ENCODE measurements around the gene SMIM38.
"Not testable (repeated sequence)": the region's sequence is repeated elsewhere in the genome, so short reads cannot be mapped to it uniquely, and the experiment has no call there.

The SMIM38 gene

DNA sequence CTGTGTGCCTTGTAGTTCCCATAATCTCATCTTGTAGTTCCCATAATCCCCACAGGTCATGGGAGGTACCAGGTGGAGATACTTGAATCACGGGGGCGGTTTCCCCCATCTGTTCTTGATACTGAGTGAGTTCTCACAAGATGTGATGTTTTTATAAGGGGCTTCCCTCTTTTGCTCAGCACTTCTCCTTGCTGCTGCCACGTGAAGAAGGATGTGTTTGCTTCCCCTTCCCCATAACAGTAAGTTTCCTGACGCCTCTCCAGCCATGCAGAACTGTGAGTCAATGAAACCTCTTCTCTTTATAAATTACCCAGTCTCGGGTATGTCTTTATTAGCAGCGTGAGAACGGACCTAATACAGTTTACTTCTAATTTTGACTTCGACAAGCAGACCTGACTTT lies 14.0 kb upstream of the SMIM38 start:
- no peak for DNase-seq

DNA sequence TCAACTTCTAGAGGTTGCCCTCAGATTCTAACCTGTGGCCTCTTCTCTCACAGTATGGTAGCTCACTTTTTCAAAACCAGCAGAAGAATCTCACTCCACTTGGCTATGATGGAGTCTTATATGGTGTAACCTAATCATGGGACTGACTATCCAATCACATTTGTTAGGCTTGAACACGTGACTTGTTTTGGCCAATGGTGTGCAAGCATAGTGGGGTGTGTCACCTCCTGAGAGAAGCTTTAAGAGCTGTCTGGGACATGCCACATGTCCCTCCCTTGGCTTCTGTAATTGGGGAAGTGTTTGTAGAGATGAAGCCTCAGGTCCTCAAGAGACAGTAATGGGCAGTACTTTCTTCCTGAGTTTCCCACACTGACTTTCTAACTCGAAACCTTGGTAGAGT lies 12.8 kb upstream of the SMIM38 start:
- no peak for DNase-seq

DNA sequence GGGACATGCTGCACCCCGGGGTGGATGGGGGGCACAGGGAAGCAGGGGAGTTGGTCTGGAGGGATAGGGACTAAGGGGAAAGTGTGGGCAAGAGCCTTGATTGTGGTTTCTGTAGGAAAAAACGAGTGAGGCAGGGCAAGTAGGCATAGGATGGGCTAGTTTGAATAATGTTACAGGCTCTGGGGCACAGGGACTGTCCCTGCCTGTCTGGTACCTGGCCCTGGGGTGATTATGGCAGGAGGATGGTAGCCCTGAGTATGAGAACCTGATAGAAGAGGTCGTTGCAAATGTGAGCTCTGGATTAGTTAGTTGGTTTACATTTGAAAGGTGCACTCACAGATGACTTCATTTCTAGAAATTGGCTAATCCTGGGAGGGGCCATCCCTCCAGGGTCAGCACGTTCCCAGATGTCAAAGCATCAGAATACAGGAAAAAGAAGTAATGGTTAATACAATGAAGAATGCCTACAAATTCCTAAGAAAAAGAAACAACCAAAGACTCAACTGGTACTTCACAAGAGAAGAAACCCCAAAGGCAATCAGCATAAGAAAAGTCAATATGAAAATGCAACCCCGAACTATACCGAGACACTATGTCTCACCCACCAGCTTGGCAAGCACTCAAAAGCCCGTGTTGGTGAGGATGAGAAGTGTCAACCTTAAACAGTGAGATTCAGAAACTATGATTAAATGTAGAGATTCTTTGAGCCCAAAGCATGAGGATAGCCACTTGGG lies 11.3 kb upstream of the SMIM38 start:
- no peak for DNase-seq

DNA sequence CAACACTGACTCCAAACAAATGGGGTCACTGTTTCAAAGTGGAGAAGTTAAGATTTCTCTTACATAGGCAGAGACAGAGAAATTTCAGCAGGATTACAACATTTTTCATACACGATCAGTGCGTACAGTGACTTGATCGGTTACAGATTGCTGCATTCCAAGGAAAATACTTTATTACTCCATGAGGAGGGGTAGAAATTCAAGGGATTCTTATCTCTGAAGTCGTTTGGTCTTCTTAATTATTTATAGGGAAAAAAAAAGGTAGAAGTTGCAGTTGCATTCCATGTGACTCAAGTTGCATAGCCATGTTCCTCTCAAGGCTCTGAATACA lies 10.7 kb upstream of the SMIM38 start:
- no peak for DNase-seq

DNA sequence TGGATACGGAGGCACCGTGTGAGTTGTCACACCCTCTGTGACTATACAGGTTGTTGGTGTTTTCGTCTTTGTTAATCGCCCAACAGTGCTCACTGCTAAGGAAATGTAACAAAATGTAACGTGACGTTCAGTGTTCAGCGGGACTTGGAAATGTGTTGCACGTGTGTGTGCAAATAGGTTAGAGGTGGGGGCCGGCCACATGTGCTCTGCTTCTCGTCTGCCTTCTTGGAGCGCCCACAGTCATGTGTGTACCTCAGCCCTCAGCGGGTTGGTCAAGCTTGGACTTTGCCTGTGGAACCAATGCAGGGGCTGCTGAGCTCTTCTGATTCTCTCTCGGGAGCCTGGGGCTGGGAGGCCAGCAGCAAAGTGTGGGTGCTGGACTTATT lies 7.4 kb upstream of the SMIM38 start:
- DNase-seq, result no peak

DNA sequence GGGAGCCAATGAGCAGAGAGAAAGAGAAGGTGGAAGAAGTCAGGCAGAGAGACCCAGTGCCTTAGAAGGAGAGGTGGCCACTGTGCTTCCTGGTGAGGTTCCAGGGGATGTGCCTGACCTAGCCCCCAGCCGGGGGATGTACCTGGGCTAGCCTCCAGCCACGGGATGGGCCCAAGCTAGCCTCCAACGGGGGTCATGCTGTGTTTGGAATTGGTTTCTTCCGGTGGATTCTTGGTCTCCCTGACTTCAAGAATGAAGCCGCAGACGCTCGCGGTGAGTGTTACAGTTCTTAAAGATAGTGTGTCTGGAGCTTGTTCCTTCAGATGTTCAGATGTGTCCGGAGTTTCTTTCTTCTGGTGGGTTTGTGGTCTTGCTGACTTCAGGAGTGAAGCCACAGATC lies 6.9 kb upstream of the SMIM38 start:
- DNase-seq, result no peak

DNA sequence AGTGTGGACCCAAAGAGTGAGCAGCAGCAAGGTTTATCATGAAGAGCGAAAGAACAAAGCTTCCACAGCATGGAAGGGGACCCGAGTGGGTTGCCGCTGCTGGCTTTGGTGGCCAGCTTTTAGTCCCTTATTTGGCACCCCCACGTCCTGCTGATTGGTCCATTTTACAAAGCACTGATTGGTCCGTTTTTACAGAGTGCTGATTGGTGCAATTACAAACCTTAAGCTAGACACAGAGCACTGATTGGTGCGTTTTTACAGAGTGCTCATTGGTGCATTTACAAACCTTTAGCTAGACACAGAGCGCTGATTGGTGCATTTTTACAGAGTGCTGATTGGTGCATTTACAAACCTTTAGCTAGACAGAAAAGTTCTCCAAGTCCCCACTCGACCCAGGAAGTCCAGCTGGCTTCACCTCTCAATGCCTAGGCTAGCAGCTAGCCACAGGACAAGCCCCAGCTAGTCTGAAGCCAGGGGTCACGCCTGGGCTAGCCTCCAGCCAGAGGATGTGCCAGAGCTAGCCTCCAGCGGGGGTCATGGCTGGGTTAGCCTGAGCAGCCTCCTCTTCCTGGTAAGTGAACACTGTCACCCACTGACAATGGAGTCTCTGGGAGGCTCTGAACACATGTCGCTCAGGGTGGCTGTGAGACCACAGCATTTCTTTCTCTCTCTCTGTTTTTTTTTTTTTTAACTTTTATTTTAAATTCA lies 6.2 kb upstream of the SMIM38 start:
- DNase-seq, result not testable (repeated sequence)

DNA sequence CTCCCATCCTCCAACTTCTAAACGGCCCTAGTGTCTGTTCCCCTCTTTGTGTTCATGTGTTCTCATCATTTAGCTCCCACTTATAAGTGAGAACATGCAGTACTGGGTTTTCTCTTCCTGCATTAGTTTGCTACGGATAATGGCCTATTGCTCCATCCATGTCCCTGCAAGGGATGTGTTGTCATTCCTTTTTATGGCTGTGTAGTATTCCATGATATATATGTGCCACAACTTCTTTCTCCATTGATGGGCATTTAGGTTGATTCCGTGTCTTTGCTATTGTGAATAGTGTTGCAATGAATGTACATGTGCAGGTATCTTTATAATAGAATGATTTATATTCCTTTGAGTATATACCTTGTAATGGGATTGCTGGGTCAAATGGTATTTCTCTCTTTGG lies 5.6 kb upstream of the SMIM38 start:
- DNase-seq, result no peak

DNA sequence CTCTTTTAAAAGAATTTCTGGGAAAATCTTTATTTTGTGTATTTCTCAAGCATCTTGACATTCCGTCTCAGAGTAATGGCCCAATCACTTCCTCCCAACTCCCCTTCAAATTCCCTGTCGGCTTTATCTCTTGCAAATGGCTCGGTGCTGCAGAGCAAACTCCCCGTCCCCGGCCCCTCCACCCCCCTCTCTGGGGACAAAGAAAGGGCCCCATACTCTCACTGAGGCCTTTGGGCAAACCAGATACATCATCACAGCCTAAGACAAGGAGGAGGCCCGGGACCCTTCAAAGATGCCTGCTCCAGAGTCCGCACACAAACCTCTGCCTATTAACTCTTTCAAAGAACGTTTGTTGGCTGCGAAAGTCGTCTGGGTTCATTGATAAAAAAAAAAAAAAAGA lies 3.9 kb upstream of the SMIM38 start:
- no peak for DNase-seq

DNA sequence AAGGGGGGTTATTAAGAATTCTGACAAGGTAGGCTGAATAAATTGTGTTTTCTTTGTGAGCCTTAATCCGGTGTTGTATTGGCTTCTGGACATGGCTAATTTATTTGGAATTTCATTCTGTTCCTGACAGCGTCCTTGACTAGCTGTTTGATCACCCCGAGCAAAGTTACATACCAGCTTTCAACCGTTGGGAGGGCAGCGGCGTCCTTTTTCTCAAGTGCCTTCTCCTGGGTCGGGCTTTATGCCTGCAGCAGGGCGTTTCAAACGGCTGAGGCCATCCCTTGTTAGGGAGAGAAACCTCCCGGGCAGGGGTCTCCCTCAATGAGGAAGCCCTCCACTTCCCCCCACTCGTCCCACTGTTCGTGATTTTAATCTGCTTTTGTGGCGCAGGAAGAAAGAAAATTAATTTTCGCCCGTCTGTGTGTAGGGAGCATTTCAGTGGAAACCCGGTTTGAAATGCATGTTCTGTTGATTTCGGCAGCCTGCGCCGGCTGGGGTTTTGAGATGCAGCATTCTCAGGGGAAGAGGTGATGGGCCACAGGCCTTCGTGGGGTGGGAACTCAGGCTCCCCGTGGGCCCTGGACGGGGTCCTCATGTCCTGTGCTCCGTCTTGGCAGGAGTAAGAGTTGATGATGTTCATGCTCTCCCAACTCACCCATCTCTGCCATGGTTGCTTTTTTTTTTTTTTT lies 2.9 kb upstream of the SMIM38 start:
- DNase-seq, result no peak

DNA sequence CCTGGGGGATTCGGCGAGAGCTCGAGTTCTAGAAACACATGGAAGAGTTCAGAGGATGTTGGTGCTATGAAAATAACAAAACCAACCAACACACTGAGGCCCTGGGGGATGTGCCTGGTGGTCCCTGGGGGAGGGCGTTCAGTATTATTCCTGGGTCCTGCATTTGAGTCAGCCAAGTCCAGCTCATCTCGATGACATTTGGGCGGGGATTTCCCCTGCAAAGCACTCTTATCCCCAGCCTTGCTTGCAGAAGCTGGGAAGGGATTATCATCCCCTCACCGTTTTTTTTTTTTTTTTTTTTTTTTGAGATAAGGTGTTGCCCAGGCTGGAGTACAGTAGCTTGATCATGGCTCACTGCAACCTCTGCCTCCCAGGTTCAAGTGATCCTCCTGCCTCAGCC lies 2.1 kb upstream of the SMIM38 start:
- DNase-seq, result no peak

DNA sequence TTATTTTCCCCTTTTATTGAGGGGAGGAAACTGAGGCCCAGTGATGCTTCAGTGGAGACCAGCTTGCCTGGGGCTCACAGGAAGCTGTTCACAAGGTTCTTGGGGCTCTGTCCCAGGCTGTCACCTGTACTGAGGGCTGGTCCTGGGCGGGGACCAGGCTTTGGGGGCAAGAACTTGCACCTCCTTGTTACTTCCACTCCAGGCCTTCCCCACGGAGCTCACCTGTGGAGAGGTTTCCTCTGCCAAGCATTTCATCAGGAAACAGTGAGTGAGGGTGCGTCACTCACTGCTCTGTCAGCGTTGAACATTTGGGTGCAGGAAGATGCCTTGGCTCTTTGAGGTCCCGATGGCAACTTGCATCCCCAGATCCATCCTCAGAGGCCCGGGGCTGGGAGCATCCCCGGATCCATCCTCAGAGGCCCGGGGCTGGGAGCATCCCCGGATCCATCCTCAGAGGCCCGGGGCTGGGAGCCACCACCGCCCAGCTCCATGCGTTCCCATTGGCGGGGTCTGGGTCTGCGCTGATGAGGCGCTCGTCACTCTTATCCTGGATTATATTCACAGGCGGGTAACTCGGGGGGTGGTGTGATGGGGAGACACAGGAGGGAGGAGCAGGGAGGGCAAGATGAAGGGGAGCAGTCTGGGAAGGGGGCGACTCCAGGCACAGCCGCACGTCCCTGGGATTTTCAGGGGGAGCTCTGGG lies 1.4 kb upstream of the SMIM38 start:
- DNase-seq, result no peak

DNA sequence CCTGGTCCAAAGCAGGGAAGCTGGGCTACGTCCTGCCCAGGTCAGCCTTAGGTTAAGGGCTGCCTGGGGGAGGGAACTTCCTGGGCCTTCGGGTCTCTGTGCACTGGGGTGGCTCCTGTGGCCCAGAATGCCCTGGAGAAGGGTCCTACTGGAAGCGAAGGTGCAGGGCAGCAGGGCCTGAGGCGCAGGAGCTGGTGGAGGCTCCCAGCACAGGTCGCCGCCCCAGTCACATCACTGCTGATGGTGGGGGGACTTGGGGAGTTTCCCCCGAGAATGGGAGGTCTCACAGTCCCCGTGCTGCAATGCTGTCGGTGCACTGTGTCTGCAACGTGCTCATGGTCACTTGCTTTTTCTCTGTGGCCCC lies 815 bp upstream of the SMIM38 start:
- no peak for DNase-seq

DNA sequence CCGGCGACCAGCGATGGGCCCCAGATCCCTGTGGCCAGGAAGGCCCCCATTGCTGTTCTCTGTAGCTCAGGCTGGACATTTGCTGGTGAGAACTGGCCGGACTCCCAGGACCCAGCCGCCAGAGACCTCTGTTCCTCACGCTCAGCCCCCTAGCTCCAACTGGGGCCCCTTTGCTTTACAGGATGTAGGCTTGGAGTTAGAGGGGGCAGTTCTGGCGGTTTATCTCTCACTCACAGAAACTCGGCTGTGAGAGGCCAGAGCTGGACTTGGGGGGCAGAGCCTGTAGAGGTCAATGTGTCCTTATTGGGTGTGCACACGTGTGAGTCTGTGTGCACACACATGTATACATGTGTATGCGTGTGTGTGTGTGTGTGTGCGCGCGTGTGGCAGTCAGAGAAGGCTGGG lies 502 bp downstream of the SMIM38 start:
- no peak for DNase-seq

DNA sequence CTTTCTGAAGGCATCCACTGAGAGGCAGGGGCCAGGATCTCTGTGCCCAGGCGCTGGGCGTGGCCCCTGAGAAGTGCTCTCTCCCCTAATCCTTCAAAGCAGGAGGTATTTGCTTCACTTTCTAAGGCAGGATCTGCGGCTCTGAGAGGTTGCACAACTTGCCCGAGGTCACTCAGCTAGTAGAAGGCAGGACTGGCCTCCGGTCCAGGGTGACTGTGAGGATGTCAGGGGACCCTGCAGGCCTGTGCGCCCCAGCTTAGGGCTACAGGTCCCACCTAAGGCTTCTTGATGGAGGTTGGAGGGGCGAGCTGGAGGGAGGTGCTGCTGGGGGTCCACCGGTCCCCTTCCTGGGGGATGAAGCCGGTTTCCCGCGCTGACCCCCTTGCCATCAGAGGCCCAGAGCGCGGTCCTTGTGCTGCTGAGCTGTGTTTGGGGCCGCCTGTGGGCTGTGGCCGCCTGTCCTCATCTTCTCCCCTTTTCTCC lies 979 bp downstream of the SMIM38 start:
- no peak for DNase-seq

DNA sequence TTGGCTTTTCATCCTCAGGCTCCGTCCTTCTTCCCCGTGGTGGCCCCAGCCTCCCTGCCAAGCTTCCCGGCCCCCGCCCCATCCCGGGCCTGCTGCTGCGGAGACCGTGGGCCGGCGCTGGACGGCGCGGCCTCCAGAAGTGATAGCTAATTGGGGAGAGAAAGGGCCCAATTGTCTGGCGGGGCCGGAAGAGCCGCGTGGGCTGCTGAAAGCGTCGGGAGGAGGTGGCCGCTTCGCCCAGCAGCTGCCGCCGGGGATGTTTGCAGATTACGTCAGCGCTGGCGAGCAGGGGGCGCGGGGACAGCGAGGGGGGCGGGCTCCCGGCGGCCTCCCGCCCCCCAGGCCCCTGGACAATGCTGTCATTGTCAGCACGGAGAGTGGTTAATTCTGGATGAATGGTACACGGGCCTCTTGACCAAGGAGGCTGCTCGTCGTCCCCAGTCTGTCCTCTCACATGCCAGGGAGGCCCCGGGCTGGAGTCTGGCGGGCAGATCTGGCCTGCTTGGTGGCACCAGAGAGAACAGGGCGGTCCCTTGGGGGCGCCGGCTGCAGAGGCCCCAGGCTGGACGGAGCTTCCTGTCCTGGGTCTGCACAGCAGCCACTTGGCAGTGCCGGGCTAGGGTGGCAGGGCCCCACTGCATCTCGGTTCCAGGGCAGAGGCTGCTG lies 1.6 kb downstream of the SMIM38 start:
- no peak for DNase-seq

DNA sequence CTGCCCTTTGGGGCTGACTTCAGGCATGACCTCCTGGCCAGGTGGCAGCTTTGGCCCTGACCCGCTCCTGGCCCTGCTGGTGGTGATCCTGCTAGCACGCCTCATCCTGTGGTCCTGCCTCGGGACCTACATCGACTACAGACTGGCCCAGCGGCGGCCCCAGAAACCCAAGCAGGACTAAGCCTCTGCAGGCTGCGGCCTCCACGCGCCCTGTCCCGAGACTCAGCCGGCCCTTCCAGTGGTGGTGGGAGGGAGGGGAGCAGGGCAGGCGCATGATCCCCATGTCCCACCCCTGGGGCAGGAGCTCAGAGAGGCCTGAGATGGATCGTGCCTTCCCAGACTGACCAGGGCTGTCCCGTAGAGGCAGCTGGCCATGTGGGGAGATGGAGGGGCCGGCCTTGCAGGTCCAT lies 2.1 kb downstream of the SMIM38 start:
- no peak for DNase-seq

DNA sequence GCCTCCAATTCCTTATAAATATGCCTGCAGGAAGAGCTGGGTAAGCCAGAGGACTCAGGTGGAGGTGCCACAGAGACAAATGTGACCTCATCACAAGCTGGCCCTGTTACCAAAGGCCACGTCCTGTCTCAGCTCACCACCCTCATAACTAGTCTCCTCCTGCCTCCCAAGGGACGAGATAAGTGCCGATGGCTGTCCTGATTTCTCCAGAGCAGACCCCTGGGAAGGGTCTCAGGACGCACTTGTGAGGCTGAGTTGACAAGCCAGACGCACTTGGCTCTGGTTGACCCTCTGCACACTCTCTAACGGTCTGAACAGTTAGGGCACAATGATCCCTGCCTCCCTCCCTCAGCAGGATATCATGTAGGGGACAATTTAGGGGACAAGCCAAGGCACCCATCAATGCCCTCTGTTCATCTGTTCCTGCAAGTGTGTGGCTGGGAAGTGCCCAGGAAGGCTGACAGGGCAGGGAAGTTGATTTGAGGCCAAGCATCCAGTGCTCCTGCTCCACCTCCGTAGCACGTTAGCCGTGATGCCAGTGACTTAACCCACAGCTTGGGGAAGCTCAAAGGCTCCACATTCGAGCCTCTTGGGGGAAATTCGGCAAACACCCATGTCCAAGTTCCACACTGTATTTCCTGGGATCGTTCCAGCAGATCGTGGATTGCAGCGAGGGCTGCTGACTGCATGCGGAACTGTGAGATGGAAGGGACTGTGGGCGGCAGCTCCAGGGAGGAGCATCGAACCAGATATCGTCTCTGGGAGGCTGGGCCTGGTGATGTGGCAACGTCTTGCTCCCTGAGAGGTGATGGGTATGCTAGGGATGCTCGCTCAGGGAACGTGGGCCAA lies 2.8 kb downstream of the SMIM38 start:
- no peak for DNase-seq

DNA sequence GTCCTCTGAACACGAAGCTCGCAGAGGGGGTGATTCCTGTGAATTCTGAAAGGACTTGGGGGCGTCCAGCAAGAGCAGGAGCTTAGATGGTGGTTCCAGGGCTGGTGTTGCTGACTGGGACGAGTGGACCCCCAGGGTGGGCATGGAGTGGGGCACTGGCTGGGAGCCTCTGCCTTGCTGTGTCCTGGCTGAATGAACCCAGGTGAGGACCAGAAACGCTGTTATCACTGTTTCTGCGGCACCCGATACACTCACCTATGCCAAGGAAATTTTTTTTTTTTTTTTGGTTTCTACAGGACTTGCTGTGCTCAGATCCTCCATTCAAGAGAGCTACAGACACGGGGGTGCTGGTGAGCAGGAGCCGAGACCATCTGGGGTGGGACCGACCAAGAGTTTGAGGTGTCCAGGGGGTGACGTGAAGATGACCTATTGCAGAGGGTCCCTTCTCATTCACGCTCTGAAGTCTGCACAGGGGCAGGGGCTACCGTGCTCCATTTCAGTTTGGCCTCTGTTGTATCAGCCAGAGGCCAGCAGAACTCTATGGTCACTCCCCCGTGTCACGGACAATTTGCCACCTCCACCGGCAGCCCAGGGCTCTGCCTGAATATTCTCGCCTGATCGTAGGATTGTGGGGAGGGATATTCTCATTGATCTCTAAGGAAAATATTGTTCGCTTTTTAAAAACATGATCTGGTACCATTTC lies 3.6 kb downstream of the SMIM38 start:
- no peak for DNase-seq

DNA sequence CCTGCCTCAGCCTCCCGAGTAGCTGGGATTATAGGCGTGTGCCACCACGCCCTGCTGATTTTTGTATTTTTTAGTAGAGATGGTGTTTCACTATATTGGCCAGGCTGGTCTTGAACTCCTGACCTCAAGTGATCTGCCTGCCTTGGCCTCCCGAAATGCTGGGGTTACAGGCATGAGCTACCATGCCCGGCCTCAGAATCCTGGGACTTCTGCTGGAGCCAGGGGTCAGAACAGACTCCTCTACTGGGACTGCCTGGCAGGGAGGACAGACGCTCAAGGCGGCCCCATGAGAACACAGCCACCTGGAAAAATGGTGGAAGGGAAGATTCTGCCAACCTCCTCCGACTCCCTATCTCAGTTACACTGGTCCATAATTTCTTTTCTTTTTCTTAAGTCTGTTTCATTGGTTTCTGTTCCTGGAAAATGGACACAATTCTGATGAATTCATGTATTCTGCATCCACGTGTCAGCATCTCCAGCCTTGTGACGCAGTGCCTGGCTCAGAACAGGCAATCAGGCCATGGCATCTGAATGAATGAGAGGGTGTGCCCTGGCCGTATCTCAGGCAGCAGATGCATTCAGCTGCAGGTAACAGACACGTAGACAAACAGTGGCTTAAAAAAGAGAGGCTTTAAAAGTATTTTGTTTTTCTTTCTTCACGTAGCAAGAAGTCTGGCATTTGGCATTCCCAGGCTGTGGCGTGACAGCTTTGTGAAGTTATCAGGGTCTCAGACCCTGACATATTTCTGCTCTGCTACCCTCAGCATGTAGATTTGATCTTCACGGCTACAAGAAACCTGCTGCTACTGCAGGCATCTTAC lies 4.8 kb downstream of the SMIM38 start:
- no peak for DNase-seq

DNA sequence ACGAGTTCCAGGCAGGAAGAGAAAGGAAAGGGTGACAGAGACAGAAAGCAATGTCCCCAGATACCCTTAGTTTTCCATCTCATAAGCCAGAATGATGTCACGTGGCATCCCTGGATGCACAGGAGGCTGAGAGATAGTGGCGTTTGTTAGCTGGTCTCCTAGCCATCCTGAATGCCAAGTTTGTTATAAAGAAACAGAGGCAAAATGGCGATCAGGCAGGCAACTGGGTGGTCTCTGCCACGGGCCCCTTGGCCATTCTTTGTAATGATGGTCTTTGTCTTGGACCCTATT lies 5.3 kb downstream of the SMIM38 start:
- no peak for DNase-seq

Data from effector CD4-positive, alpha-beta T cell (primary cell).